Measurements from ENCODE around the gene DHX57. TPM values are rescaled to one million over a fixed set of nuclear protein-coding genes. Genes with fewer than 3 reads are reported as not detected.

The DHX57 gene
- total and polyA plus RNA-seq, 2 experiments from 2014 or later = 13.3 to 32.9 TPM

DNA sequence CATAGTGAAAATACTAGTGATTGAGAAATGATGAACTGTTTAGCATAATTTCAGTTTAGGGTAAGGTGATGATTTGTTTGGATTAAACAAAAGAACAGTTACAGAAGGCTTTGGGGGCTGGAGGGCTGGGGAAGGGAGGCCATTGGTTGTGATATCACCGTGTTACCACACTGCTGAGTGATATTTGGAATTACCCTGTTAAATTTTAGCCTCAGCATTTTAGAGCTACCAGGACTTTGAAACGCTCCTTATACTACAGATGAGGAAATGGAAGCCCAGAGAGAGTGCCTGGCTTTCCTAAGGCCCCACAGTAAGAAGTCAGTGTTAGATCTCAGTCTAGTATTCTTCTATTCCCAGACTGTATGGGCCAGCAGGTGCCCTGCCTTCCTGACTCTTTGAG lies 29.5 kb upstream of the DHX57 start:
- Histone ChIP-seq H3F3A (replicated peaks; ENCODE audit: low read depth) (no peaks in the 10 kb centered on the region), H3K27ac (ENCODE audit: low read depth) (no peak overlapping the region), H3K4me3 (no peak overlapping the region), H2AFZ (peak overlapping the region; percentile 63), H3K4me1 (ENCODE audit: insufficient read depth) (no peaks in the 10 kb centered on the region), H3K79me2 (replicated peaks; ENCODE audit: insufficient read depth) (no peaks in the 10 kb centered on the region), H3K36me3 (ENCODE audit: insufficient read depth) (no peaks in the 10 kb centered on the region), H3K9me2 (ENCODE audit: insufficient read depth) (no peaks in the 10 kb centered on the region), H4K20me1 (replicated peaks; ENCODE audit: insufficient read depth) (no peaks in the 10 kb centered on the region), H3K4me2 (no peak overlapping the region), H3K27me3 (ENCODE audit: insufficient read depth) (no peaks in the 10 kb centered on the region)
- DNase-seq (ENCODE audit: low spot score) = no peak
- TF ChIP-seq JUNB (IDR thresholded peaks at IDR 0.05; ENCODE audit: unreplicated experiment) (no peak), ZNF331 (CRISPR knock-in tag; IDR thresholded peaks at IDR 0.05; ENCODE audit: low read depth) (no peak), EZH2phosphoT487 (IDR thresholded peaks at IDR 0.05; ENCODE audit: unreplicated experiment) (no peak), CREB1 (CRISPR knock-in tag; IDR thresholded peaks at IDR 0.05; ENCODE audit: low read depth) (no peak), EZH2 (IDR thresholded peaks at IDR 0.05; ENCODE audit: low read depth, unreplicated experiment) (no peak), STAT1 (IDR thresholded peaks at IDR 0.05; ENCODE audit: unreplicated experiment) (no peak), POLR2AphosphoS5 (IDR thresholded peaks at IDR 0.05; ENCODE audit: low read depth) (no peak), NANOG (IDR thresholded peaks at IDR 0.05; ENCODE audit: borderline replicate concordance) (no peak), ZNF114 (CRISPR knock-in tag; IDR thresholded peaks at IDR 0.05) (no peak)
- TF ChIP-seq, protein P1, sequence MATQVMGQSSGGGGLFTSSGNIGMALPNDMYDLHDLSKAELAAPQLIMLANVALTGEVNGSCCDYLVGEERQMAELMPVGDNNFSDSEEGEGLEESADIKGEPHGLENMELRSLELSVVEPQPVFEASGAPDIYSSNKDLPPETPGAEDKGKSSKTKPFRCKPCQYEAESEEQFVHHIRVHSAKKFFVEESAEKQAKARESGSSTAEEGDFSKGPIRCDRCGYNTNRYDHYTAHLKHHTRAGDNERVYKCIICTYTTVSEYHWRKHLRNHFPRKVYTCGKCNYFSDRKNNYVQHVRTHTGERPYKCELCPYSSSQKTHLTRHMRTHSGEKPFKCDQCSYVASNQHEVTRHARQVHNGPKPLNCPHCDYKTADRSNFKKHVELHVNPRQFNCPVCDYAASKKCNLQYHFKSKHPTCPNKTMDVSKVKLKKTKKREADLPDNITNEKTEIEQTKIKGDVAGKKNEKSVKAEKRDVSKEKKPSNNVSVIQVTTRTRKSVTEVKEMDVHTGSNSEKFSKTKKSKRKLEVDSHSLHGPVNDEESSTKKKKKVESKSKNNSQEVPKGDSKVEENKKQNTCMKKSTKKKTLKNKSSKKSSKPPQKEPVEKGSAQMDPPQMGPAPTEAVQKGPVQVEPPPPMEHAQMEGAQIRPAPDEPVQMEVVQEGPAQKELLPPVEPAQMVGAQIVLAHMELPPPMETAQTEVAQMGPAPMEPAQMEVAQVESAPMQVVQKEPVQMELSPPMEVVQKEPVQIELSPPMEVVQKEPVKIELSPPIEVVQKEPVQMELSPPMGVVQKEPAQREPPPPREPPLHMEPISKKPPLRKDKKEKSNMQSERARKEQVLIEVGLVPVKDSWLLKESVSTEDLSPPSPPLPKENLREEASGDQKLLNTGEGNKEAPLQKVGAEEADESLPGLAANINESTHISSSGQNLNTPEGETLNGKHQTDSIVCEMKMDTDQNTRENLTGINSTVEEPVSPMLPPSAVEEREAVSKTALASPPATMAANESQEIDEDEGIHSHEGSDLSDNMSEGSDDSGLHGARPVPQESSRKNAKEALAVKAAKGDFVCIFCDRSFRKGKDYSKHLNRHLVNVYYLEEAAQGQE (IDR thresholded peaks at IDR 0.05; ENCODE audit: unreplicated experiment) = no peak
- TF ChIP-seq, protein P2, sequence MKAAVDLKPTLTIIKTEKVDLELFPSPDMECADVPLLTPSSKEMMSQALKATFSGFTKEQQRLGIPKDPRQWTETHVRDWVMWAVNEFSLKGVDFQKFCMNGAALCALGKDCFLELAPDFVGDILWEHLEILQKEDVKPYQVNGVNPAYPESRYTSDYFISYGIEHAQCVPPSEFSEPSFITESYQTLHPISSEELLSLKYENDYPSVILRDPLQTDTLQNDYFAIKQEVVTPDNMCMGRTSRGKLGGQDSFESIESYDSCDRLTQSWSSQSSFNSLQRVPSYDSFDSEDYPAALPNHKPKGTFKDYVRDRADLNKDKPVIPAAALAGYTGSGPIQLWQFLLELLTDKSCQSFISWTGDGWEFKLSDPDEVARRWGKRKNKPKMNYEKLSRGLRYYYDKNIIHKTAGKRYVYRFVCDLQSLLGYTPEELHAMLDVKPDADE (IDR thresholded peaks at IDR 0.05) = no peak
- TF ChIP-seq, protein P3, sequence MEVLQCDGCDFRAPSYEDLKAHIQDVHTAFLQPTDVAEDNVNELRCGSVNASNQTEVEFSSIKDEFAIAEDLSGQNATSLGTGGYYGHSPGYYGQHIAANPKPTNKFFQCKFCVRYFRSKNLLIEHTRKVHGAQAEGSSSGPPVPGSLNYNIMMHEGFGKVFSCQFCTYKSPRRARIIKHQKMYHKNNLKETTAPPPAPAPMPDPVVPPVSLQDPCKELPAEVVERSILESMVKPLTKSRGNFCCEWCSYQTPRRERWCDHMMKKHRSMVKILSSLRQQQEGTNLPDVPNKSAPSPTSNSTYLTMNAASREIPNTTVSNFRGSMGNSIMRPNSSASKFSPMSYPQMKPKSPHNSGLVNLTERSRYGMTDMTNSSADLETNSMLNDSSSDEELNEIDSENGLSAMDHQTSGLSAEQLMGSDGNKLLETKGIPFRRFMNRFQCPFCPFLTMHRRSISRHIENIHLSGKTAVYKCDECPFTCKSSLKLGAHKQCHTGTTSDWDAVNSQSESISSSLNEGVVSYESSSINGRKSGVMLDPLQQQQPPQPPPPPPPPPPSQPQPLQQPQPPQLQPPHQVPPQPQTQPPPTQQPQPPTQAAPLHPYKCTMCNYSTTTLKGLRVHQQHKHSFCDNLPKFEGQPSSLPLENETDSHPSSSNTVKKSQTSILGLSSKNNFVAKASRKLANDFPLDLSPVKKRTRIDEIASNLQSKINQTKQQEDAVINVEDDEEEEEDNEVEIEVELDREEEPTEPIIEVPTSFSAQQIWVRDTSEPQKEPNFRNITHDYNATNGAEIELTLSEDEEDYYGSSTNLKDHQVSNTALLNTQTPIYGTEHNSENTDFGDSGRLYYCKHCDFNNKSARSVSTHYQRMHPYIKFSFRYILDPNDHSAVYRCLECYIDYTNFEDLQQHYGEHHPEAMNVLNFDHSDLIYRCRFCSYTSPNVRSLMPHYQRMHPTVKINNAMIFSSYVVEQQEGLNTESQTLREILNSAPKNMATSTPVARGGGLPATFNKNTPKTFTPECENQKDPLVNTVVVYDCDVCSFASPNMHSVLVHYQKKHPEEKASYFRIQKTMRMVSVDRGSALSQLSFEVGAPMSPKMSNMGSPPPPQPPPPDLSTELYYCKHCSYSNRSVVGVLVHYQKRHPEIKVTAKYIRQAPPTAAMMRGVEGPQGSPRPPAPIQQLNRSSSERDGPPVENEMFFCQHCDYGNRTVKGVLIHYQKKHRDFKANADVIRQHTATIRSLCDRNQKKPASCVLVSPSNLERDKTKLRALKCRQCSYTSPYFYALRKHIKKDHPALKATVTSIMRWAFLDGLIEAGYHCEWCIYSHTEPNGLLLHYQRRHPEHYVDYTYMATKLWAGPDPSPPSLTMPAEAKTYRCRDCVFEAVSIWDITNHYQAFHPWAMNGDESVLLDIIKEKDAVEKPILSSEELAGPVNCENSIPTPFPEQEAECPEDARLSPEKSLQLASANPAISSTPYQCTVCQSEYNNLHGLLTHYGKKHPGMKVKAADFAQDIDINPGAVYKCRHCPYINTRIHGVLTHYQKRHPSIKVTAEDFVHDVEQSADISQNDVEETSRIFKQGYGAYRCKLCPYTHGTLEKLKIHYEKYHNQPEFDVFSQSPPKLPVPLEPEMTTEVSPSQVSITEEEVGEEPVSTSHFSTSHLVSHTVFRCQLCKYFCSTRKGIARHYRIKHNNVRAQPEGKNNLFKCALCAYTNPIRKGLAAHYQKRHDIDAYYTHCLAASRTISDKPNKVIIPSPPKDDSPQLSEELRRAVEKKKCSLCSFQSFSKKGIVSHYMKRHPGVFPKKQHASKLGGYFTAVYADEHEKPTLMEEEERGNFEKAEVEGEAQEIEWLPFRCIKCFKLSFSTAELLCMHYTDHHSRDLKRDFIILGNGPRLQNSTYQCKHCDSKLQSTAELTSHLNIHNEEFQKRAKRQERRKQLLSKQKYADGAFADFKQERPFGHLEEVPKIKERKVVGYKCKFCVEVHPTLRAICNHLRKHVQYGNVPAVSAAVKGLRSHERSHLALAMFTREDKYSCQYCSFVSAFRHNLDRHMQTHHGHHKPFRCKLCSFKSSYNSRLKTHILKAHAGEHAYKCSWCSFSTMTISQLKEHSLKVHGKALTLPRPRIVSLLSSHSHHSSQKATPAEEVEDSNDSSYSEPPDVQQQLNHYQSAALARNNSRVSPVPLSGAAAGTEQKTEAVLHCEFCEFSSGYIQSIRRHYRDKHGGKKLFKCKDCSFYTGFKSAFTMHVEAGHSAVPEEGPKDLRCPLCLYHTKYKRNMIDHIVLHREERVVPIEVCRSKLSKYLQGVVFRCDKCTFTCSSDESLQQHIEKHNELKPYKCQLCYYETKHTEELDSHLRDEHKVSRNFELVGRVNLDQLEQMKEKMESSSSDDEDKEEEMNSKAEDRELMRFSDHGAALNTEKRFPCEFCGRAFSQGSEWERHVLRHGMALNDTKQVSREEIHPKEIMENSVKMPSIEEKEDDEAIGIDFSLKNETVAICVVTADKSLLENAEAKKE (CRISPR knock-in tag; IDR thresholded peaks at IDR 0.05) = no peak
- TF ChIP-seq, protein P4, sequence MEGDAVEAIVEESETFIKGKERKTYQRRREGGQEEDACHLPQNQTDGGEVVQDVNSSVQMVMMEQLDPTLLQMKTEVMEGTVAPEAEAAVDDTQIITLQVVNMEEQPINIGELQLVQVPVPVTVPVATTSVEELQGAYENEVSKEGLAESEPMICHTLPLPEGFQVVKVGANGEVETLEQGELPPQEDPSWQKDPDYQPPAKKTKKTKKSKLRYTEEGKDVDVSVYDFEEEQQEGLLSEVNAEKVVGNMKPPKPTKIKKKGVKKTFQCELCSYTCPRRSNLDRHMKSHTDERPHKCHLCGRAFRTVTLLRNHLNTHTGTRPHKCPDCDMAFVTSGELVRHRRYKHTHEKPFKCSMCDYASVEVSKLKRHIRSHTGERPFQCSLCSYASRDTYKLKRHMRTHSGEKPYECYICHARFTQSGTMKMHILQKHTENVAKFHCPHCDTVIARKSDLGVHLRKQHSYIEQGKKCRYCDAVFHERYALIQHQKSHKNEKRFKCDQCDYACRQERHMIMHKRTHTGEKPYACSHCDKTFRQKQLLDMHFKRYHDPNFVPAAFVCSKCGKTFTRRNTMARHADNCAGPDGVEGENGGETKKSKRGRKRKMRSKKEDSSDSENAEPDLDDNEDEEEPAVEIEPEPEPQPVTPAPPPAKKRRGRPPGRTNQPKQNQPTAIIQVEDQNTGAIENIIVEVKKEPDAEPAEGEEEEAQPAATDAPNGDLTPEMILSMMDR (conservative IDR thresholded peaks at IDR 0.05; ENCODE audit: low read depth in 2 of 2) = no peak
- no peak for ATAC-seq
- peaks cover 4% of the 10 kb centered on the region for H3K27me3 Mint-ChIP-seq (ENCODE audit: insufficient read depth, low read depth, poor library complexity)
- H3K27ac Mint-ChIP-seq = no peak overlapping the region
- no peak overlapping the region for H3K4me3 Mint-ChIP-seq
- H3K36me3 Mint-ChIP-seq (ENCODE audit: low read depth) = no peaks in the 10 kb centered on the region
- no peaks in the 10 kb centered on the region for H3K9me3 Mint-ChIP-seq
- no peaks in the 10 kb centered on the region for H3K4me1 Mint-ChIP-seq

Measured in GM23338 (cell line).